Colonic mucosa (tissue), 4 donors: ENCODE measurements around the gene MTSS2. TPM values are rescaled to one million over a fixed set of nuclear protein-coding genes. Genes with fewer than 3 reads are reported as not detected.

Experiments
- DNase-seq: peaks from one replicate; pipeline ENCODE4 v3.0.0-alpha.2; 2020
- H3K27ac ChIP-seq: fragments of 200-600 bp; one replicate; pipeline ENCODE4 v1.8.0; 2021
- H3K27me3 ChIP-seq: fragments of 200-600 bp; one replicate; pipeline ENCODE4 v1.8.0; 2021
- H3K36me3 ChIP-seq: fragments of 200-600 bp; one replicate; pipeline ENCODE4 v1.8.0; 2021
- H3K4me1 ChIP-seq: fragments of 200-600 bp; one replicate; pipeline ENCODE4 v1.8.0; 2021; ENCODE audit warnings: mild to moderate bottlenecking
- H3K4me3 ChIP-seq: fragments of 200-600 bp; one replicate; pipeline ENCODE4 v1.8.0; 2021
- H3K9ac ChIP-seq, 2 donors: one replicate each; pipeline ENCODE4 v1.7.0; 2013; ENCODE audit warnings: control low read depth in 2 of 2, low read depth in 2 of 2, low read length in 2 of 2
- H3K9me3 ChIP-seq: fragments of 200-600 bp; one replicate; pipeline ENCODE4 v1.8.0; 2021
- CTCF ChIP-seq: fragments of 200-600 bp; IDR thresholded peaks from one replicate; pipeline ENCODE4 v1.8.0; 2022; ENCODE audit warnings: antibody characterized with exemption, mild to moderate bottlenecking
- intact Hi-C: fragments of 100-400 bp; cut with DNase I; formaldehyde crosslinking; loops from one replicate; pipeline ENCODE4 v1.14.1; 2022
- total RNA-seq, 2 donors: library from RNA; stranded (reverse); fragmentation: NEBNext Ultra II Directional in 1 of 2; extraction: Animal tissue kit (Norgen Biotek cat#: 25700) in 1 of 2; gene quantifications; one replicate each; pipeline ENCODE4 v1.2.1, GENCODE V29; 2021
- donor health status: healthy.
- donor health status: DM: no; HTN: no; CAD: no.
- donor health status: DM: no; HTN: no; CAD: no.

Gene MTSS2
- total RNA-seq, 2 donors from 2014 or later, result 15.5 to 25.3 TPM

- H3K27ac ChIP-seq, result no peak overlapping the region
- DNase-seq, result no peak
- no peak overlapping the region for H3K9ac ChIP-seq
- H3K27me3 ChIP-seq, result no peaks in the 10 kb centered on the region
- no peaks in the 10 kb centered on the region for H3K9me3 ChIP-seq
- intact Hi-C loops, result no loop called here
- no peak overlapping the region for H3K4me3 ChIP-seq
- no peaks in the 10 kb centered on the region for H3K36me3 ChIP-seq
- no peaks in the 10 kb centered on the region for H3K4me1 ChIP-seq
- no peak for TF ChIP-seq CTCF
These were observed 38.5 kb upstream of the MTSS2 start for GRCh38 chr16:70724146-70725023.

- DNase-seq, result no peak
- TF ChIP-seq CTCF, result no peak
- no peaks in the 10 kb centered on the region for H3K27me3 ChIP-seq
- H3K9me3 ChIP-seq, result no peaks in the 10 kb centered on the region
- no peaks in the 10 kb centered on the region for H3K4me1 ChIP-seq
- H3K36me3 ChIP-seq, result no peaks in the 10 kb centered on the region
- no peak overlapping the region for H3K9ac ChIP-seq
- intact Hi-C loops, result no loop called here
- H3K4me3 ChIP-seq, result no peak overlapping the region
- H3K27ac ChIP-seq, result no peak overlapping the region
These were observed 37.9 kb upstream of the MTSS2 start for GRCh38 chr16:70723740-70724145.

- no peak for DNase-seq
- intact Hi-C loops, result no loop called here
- H3K9ac ChIP-seq, result no peak overlapping the region
- no peak overlapping the region for H3K4me3 ChIP-seq
- H3K27ac ChIP-seq, result no peak overlapping the region
- H3K9me3 ChIP-seq, result no peaks in the 10 kb centered on the region
- TF ChIP-seq CTCF, result no peak
- H3K36me3 ChIP-seq, result no peaks in the 10 kb centered on the region
- no peaks in the 10 kb centered on the region for H3K27me3 ChIP-seq
- no peaks in the 10 kb centered on the region for H3K4me1 ChIP-seq
These were observed 35.5 kb upstream of the MTSS2 start for GRCh38 chr16:70721202-70721963.

- Histone ChIP-seq H3K9me3 (no peaks in the 10 kb centered on the region), H3K27me3 (no peaks in the 10 kb centered on the region), H3K27ac (no peak overlapping the region), H3K36me3 (no peaks in the 10 kb centered on the region), H3K4me1 (no peaks in the 10 kb centered on the region), H3K4me3 (no peak overlapping the region), H3K9ac (no peak overlapping the region)
- TF ChIP-seq CTCF, result no peak
- DNase-seq, result no peak
- intact Hi-C loops, result no loop called here
These were observed 34.8 kb upstream of the MTSS2 start for GRCh38 chr16:70720425-70721201.

- Histone ChIP-seq H3K36me3 (no peaks in the 10 kb centered on the region), H3K27me3 (no peaks in the 10 kb centered on the region), H3K4me3 (no peak overlapping the region), H3K9me3 (no peaks in the 10 kb centered on the region), H3K9ac (no peak overlapping the region), H3K27ac (no peak overlapping the region), H3K4me1 (no peaks in the 10 kb centered on the region)
- no peak for TF ChIP-seq CTCF
- no peak for DNase-seq
- intact Hi-C loops, result no loop called here
These were observed 31.2 kb upstream of the MTSS2 start for GRCh38 chr16:70717065-70717464.
